Measurements from ENCODE around the gene MAP2K3. TPM values are rescaled to one million over a fixed set of nuclear protein-coding genes. Genes with fewer than 3 reads are reported as not detected.
A peak's percentile ranks its signal among the peaks of the same experiment; 100 is the strongest.

Gene MAP2K3
- total RNA-seq, 4 donors from 2014 or later, result 15.5 to 23.4 (median 21.3) TPM

DNA sequence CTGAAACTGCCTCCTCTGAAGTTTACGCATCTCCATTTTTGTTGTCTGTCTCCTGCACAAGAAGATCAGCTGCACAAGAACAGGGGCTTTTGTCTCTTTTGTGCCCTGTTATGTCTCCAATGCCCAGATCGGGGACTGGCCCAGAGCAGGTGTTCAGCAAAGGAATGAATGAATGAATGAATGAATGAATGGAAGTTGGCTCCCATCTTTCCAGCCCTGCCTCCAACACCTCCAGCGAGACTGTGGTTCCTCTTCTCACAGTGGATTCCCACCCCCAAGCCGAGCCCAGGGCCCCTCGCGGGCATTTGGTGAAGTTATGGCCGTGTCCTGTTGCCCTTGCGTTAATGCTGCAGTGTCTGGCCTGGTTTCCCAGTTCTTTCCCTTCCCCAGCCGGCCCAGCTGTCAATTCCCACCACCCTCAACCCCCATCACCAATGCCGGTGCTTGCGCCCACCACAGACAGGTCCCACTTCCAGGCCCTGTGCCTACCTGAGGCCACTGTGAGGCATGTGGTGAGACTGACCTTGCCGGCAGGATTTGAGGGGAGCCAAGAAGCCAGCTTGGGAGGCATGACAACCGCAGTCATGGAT, 70.4 kb downstream of the MAP2K3 start:
- Histone ChIP-seq H3K27me3 (no peaks in the 10 kb centered on the region), H3K4me1 (peaks cover 0 to 22% of the 10 kb centered on the region in 2 donors), H3K4me3 (replicated peaks in 1 of 3) (no peak overlapping the region), H3K36me3 (no peaks in the 10 kb centered on the region), H3K27ac (no peak overlapping the region), H3K9me3 (no peaks in the 10 kb centered on the region)
- DNase-seq, result no peak
- TF ChIP-seq POLR2A (IDR thresholded peaks at IDR 0.05), result no peak
- TF ChIP-seq, protein P1, sequence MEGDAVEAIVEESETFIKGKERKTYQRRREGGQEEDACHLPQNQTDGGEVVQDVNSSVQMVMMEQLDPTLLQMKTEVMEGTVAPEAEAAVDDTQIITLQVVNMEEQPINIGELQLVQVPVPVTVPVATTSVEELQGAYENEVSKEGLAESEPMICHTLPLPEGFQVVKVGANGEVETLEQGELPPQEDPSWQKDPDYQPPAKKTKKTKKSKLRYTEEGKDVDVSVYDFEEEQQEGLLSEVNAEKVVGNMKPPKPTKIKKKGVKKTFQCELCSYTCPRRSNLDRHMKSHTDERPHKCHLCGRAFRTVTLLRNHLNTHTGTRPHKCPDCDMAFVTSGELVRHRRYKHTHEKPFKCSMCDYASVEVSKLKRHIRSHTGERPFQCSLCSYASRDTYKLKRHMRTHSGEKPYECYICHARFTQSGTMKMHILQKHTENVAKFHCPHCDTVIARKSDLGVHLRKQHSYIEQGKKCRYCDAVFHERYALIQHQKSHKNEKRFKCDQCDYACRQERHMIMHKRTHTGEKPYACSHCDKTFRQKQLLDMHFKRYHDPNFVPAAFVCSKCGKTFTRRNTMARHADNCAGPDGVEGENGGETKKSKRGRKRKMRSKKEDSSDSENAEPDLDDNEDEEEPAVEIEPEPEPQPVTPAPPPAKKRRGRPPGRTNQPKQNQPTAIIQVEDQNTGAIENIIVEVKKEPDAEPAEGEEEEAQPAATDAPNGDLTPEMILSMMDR (IDR thresholded peaks at IDR 0.05), result no peak
- intact Hi-C loops (cut with DNase I), result no loop called here
- 92 to 97% methylated on average over 13 of the region's 13 CpGs for WGBS, 2 donors

- peaks cover 0 to 22% of the 10 kb centered on the region in 2 donors for H3K4me1 ChIP-seq
- H3K27me3 ChIP-seq, result no peaks in the 10 kb centered on the region
- H3K9me3 ChIP-seq, result no peaks in the 10 kb centered on the region
- no peak for DNase-seq
- no peak overlapping the region for H3K27ac ChIP-seq
- H3K36me3 ChIP-seq, result no peaks in the 10 kb centered on the region
- TF ChIP-seq, protein P1 (IDR thresholded peaks at IDR 0.05), result no peak
- no peak for TF ChIP-seq POLR2A (IDR thresholded peaks at IDR 0.05)
- 79 to 83% methylated on average over 12 of the region's 12 CpGs for WGBS, 2 donors
- intact Hi-C loops (cut with DNase I), result no loop called here
- no peak overlapping the region for H3K4me3 ChIP-seq (replicated peaks in 1 of 3)
These were observed 71.1 kb downstream of the MAP2K3 start for GRCh38 chr17:21355586-21355985.

DNA sequence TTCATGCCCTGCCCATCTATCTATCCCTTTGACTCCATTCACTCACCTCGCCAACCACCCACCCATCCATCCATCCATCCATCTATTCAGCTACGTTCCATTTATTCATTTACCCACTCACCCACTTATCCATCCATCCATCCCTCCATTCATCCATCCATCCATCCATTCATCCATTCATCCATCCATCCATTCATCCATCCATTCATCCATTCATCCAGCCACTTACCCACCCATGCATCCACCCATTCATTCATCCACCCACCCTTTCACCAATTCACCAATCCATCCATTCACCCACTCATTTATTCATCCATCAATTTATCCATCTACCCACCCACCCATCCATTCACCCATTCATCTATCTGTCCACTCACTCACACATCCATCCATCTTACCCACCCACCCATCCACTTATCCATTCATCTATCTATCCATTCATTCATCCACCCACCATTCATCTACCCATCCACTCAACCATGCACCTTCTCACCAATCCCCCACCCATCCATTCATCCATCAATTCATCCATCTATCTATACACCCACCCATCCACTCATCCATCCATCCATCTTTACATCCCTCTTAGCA, 72.1 kb downstream of the MAP2K3 start:
- WGBS, 2 donors, result 94 to 98% methylated on average over 2 of the region's 2 CpGs
- intact Hi-C loops (cut with DNase I), result no loop called here
- H3K4me3 ChIP-seq (replicated peaks in 1 of 3), result no peak overlapping the region
- no peaks in the 10 kb centered on the region for H3K27me3 ChIP-seq
- H3K36me3 ChIP-seq, result no peaks in the 10 kb centered on the region
- no peak for DNase-seq
- TF ChIP-seq, protein P1 (IDR thresholded peaks at IDR 0.05), result no peak
- TF ChIP-seq POLR2A (IDR thresholded peaks at IDR 0.05), result no peak
- no peaks in the 10 kb centered on the region for H3K9me3 ChIP-seq
- peaks cover 0 to 22% of the 10 kb centered on the region in 2 donors for H3K4me1 ChIP-seq
- H3K27ac ChIP-seq, result no peak overlapping the region

GRCh38 chr17:21357281-21357680, 72.8 kb downstream of the MAP2K3 start:
- 37 to 45% methylated on average over 5 of the region's 5 CpGs for WGBS, 2 donors
- Histone ChIP-seq H3K27ac (no peak overlapping the region), H3K9me3 (no peaks in the 10 kb centered on the region), H3K4me1 (peaks cover 0 to 22% of the 10 kb centered on the region in 2 donors), H3K36me3 (no peaks in the 10 kb centered on the region), H3K27me3 (no peaks in the 10 kb centered on the region), H3K4me3 (replicated peaks in 1 of 3) (no peak overlapping the region)
- peak; percentile 36 to 45 for DNase-seq
- TF ChIP-seq, protein P1 (IDR thresholded peaks at IDR 0.05), result no peak
- TF ChIP-seq POLR2A (IDR thresholded peaks at IDR 0.05), result no peak
- intact Hi-C loops (cut with DNase I), result no loop called here
